Epithelial cell of esophagus (primary cell): ENCODE results near the gene RPS6KA3.
"Not testable (repeated sequence)": the region's sequence is repeated elsewhere in the genome, so short reads cannot be mapped to it uniquely, and the experiment has no call there.

ENCODE experiments used
- DNase-seq: peaks from one replicate; pipeline ENCODE4 v3.0.0; 2010; ENCODE audit warnings: low read depth
- H3K4me3 ChIP-seq: 2 replicates; pipeline ENCODE4 v1.5.1; 2011; ENCODE audit warnings: mild to moderate bottlenecking, low read length, control low read depth
- TF ChIP-seq, protein P1 (sequence below): IDR thresholded peaks from 2 replicates; pipeline ENCODE4 v1.5.1; 2011; ENCODE audit warnings: low read depth, mild to moderate bottlenecking, low read length, control low read depth, inconsistent platforms; ENCODE audit not compliant: insufficient read depth; ENCODE audit errors: missing control alignments

RPS6KA3 gene

DNA sequence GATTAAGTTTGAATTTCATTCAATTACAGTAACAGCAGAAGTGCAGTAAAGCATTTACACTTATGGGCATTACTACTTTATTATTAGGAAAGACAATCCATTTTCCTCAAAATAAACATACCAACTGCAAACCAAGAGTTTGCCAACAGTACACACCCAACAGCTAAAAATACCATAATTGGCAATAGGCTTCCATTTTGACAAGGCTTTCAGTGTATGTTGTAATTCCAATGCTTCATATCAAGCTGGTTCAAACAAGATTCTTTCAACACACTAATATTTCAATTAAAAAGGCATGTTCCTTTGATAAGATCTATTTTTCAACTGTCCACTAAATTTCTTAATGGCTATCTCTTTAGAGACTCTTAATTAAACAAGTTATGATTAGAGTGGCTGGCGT lies 137.2 kb downstream of the RPS6KA3 start:
- TF ChIP-seq, protein P1, sequence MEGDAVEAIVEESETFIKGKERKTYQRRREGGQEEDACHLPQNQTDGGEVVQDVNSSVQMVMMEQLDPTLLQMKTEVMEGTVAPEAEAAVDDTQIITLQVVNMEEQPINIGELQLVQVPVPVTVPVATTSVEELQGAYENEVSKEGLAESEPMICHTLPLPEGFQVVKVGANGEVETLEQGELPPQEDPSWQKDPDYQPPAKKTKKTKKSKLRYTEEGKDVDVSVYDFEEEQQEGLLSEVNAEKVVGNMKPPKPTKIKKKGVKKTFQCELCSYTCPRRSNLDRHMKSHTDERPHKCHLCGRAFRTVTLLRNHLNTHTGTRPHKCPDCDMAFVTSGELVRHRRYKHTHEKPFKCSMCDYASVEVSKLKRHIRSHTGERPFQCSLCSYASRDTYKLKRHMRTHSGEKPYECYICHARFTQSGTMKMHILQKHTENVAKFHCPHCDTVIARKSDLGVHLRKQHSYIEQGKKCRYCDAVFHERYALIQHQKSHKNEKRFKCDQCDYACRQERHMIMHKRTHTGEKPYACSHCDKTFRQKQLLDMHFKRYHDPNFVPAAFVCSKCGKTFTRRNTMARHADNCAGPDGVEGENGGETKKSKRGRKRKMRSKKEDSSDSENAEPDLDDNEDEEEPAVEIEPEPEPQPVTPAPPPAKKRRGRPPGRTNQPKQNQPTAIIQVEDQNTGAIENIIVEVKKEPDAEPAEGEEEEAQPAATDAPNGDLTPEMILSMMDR: no peak
- DNase-seq: no peak
- no peak overlapping the region for H3K4me3 ChIP-seq

DNA sequence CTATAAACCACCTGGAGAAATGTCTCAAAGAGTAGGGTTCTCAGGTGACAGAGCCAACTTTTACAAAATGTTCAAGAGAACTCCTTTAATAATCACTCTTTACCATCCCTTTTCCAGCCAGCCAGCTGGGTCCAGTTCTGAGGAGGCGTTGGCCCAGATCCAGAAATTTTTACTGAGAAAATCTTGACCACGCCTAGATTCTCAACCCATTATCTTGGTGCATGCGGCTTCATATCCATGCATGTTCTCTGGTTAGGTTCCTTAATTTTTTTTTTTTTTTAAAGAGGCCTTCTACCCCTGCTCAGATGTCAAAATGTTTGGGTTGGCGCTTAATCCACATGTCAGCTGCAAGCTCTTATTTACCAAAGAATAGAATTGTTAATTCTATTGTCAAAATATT lies 138.0 kb downstream of the RPS6KA3 start:
- DNase-seq: no peak

DNA sequence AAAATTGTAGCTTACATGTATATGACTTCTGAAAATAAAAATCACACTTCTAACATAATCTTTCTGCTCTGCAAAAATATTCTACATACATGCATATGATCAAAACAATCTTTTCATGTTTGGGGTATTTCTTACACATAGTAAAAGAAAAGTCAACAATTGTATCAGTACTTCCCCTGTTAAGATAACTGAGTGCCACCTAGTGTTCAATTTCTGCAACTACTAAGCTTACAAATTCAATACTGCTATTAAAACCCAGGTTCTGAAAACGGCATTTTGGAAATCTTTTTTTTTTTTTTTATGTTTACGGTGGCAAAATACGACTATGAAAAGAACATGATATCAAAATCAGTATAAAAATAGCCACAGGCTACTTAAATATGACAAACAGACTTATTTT lies 139.3 kb downstream of the RPS6KA3 start:
- H3K4me3 ChIP-seq, DNase-seq: not testable (repeated sequence)
- TF ChIP-seq, protein P1: peak; percentile 7

More for the DNA sequence above, 138.0 kb downstream of the RPS6KA3 start:
- no peak overlapping the region for H3K4me3 ChIP-seq
- TF ChIP-seq, protein P1: no peak

DNA sequence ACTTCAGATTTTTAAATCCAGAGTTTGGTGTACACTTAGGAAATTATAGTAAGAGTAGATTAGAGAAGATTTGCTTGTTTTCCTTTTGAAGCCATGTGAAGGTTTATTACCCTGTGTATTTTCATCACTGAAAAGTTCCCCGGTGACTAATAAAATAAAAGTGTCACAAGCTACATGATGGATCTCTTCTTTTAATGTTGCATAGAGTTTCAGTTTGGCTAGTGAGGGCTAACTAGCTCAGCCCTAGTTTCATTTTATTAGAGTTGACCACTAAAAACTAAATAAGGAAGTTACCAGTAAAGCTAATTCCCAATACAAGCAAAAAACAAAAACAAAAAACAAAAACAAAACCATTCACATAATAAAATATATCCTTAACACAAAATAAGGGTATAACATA lies 139.9 kb downstream of the RPS6KA3 start:
- not testable (repeated sequence) for DNase-seq, H3K4me3 ChIP-seq

- TF ChIP-seq, protein P1: no peak
- H3K4me3 ChIP-seq: no peak overlapping the region
- no peak for DNase-seq
Observed at GRCh38 chrX:20124964-20125363, 141.7 kb downstream of the RPS6KA3 start.

DNA sequence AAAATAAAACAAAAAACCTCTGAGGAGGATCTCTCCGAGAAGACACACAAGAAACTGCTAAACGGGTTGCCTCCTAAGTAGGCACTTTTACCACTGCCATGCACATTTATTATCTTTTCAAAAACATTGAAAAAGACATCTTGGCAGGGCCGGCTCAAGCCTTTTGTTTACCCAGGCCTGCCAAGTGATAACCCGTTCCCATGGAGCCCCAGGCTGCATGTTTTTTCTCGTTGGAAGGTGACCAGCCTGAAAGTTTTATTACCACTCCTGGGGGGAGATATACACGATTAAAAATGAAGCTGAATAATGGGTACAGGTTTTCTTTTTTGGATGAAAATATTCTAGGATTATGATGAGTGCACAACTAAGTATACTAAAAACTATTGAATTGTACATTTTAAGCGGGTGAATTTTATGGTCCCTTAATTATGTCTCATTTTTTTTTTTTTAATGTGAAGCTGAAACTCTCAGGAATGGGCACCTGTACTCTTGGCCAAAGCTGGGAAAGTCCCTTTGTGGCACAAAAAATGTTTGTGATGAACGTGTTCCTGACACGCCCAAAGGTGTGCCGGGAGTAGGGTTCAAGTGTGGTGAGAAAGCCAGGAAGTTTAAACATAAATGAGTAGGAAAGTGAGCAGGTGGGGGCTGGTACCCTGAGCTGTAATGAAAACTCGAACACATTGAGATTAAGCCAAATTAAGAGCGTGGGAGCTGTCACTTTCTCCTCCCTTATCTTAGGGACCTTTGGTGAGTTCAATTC lies 148.5 kb downstream of the RPS6KA3 start:
- TF ChIP-seq, protein P1: no peak
- peak; percentile 54 for DNase-seq
- H3K4me3 ChIP-seq: no peak overlapping the region

- TF ChIP-seq, protein P1: no peak
- H3K4me3 ChIP-seq: peak within 1 kb of the TSS; percentile 35
- no peak for DNase-seq
Observed at GRCh38 chrX:20116577-20117240, 150.0 kb downstream of the RPS6KA3 start, which contains the start of gene MAP7D2. TSS of gene MAP7D2 (minus strand) at chrX:20116907. CDS start at chrX:20116879, 28 bp downstream.
